GM19395 (cell line): ENCODE measurements around the gene IL4R.
A peak's percentile ranks its signal among the peaks of the same experiment; 100 is the strongest.
"Not testable (repeated sequence)": the region's sequence is repeated elsewhere in the genome, so short reads cannot be mapped to it uniquely, and the experiment has no call there.

Experiments used
- ATAC-seq: cut with Tn5 transposase; IDR thresholded peaks from one replicate; pipeline ENCODE4 v1.9.1; 2021; ENCODE audit warnings: mild to moderate bottlenecking, moderate library complexity; ENCODE audit not compliant: unreplicated experiment

Gene IL4R

GRCh38 chr16:27313422-27314160 is at the start of gene IL4R:
TSS of gene IL4R (plus strand) at chr16:27313974. CDS start at chr16:27340204, 26,230 bp downstream.
- ATAC-seq = peak; percentile 53

GRCh38 chr16:27264151-27264550 is 49.6 kb upstream of the IL4R start:
- no peak for ATAC-seq

GRCh38 chr16:27265982-27266381 is 47.8 kb upstream of the IL4R start:
- ATAC-seq = no peak

GRCh38 chr16:27267037-27267677 is 46.6 kb upstream of the IL4R start:
- ATAC-seq = no peak

- ATAC-seq = peak; percentile 93
These were observed 45.1 kb upstream of the IL4R start, which contains the start of gene NSMCE1 for GRCh38 chr16:27268376-27269299. TSS of gene NSMCE1 (minus strand) at chr16:27268772. CDS start at chr16:27257570, 11,202 bp downstream.

- ATAC-seq = no peak
These were observed 44.2 kb upstream of the IL4R start for GRCh38 chr16:27269300-27270150.

- no peak for ATAC-seq
These were observed 43.4 kb upstream of the IL4R start for GRCh38 chr16:27270349-27270748.

- ATAC-seq = no peak
These were observed 41.7 kb upstream of the IL4R start for GRCh38 chr16:27272076-27272475.

GRCh38 chr16:27272697-27273096 is 41.1 kb upstream of the IL4R start:
- not testable (repeated sequence) for ATAC-seq

GRCh38 chr16:27273330-27273669 is 40.5 kb upstream of the IL4R start:
- no peak for ATAC-seq

GRCh38 chr16:27273670-27274423 is 39.9 kb upstream of the IL4R start:
- no peak for ATAC-seq

- ATAC-seq = not testable (repeated sequence)
These were observed 39.3 kb upstream of the IL4R start for GRCh38 chr16:27274424-27274874.

- no peak for ATAC-seq
These were observed 38.4 kb upstream of the IL4R start for GRCh38 chr16:27275394-27275793.

GRCh38 chr16:27281243-27281642 is 32.5 kb upstream of the IL4R start:
- no peak for ATAC-seq

- no peak for ATAC-seq
These were observed 28.7 kb upstream of the IL4R start for GRCh38 chr16:27284865-27285675.

- no peak for ATAC-seq
These were observed 28.0 kb upstream of the IL4R start for GRCh38 chr16:27285676-27286196.

GRCh38 chr16:27286451-27286850 is 27.3 kb upstream of the IL4R start:
- ATAC-seq = no peak

- no peak for ATAC-seq
These were observed 26.5 kb upstream of the IL4R start for GRCh38 chr16:27287051-27287811.
